NCI-H146 treated with DMSO at 0.1 percent for 48 hours (cell line): ENCODE data around the gene TRAIP.

Source experiments
- DNase-seq: peaks from one replicate; lab custom pipeline; 2025; ENCODE audit not compliant: unreplicated experiment; lab: John Stamatoyannopoulos, UW

The TRAIP gene

DNA sequence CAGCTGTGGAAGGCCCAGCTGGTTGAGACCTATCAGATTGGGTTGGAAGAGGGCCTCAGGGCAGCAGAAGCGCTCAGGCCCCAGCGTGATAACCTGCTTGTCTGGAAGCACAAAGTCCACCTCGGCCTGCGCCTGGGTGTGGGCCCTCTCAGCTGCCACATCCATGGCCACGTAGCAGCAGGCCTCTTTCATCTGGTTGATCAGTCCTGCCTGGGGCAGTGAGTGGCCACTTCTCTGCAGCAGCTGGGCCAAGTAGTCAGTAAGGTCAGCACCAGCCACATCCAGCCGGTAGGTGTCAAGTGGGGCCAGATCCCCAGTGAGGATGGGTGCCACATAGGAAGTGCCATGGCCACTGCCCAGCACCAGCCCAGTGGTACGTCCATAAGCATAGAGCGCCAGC is 17.3 kb upstream of the TRAIP start:
- DNase-seq = no peak

DNA sequence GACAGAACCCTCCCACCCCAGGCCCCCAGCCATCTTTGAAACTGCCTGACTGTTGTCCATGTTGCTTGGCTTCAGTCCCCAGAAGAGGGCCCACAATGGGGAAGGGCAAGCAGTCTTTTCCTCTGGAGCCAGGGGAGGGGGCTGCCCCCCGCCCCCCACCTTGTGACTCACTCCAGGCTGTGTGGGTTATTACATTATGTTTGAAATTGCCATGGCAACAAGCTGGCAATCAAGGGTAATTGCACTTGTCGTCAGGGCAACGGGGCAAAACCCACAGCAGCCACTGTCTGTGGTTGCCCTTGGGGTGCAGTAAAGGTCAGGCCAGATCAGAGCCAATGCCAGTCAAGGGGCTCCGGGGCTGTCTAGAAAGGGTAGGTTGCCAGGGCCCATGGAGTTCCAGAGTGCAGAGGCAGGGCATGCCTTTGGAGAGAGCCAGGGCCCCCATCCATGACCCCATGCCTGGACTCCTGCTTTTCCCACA is 16.5 kb upstream of the TRAIP start:
- DNase-seq = no peak

DNA sequence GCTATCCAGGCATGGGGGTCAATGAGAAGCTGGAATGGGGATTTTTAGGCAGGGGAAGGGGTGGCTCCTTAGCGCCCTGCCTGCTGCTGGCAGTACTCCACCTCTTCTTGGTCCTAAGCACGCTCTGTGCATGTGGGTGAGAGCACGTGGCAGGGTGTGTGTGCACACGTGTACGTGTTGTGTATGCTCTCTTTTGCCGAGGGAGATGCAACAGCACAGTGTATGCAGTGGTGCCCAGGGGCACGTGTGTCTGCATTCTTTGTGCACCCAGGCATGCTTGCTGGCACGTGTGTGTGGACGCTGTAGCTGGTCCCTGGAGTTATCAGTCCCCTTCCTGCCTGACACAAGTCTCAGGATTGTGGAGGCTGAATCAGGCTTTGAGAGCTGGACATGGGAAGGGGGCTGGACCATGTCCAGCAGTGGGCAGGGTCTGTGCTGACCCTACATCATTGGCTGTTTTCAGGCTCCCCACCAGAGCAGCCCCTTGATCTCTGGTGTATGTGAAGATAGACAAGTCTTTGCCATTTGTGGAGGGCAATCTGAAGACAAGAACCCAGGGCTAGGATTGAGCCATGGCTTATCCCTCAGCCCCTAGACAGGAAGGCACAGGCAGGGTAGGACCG is 15.3 kb upstream of the TRAIP start:
- DNase-seq = no peak

DNA sequence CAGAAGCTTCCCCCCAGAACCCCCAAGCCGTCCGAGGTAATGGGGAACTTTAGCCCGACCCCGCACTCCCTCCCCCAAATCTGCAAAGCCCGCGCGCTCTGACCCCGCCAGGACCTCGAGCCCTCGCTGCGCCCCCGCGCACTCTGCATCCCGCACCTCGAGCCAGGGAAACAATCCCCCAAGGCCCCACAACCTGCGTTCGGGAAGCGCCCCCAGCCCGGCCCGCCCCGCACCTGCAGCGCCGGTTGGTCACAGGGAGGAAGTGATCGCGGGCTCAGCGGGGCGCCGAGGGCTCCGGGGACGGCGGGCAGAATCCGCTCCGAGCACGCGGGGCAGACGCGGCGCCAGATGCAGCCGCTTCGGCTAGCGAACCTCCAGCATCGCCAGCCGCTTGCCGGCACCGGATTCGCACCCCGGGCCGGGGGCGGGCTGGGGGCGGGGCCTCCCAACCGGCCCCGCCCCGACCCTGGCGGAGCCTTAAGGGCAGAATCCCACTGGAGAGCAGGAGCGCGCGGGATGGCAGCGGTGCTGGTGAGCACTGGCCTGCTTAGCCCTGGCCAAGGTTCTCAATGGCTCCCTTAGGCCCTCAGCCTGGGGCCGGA is 13.3 kb upstream of the TRAIP start, which contains the start of gene CAMKV:
Gene CAMKV (minus strand): TSS at position 382 of the 602 bp plus-strand sequence. CDS start 7,518 bp downstream, outside the sequence.
- DNase-seq = peak; percentile 10

DNA sequence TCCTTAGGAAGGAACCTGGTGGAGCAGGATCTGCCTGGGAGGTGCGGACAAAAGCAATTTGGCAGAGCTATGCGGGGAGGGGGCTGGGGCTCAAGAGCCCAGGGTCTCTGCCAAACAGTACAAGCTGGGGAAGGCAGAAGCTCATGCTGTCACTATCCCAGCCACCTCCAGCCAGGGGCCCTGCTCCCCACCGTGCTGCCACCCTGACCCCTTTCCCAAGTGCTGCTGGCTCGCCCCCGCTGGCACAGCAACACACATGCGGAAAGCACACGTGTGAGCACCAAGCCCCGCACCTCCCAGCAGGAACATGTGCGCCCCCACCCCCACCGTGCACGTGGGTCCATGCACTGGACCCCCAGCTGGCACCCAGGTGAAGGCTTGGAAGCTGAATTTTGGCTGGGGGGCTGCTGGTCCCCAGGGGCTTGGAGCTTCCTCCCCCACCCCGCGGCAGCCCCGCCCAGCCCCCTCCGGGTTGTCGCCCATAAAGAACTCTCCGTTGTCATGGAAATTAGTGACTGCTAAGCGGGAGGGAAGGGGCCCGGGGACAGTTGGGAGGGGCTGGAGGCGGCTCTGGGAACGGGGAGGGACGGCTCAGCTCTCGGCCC is 12.6 kb upstream of the TRAIP start:
- peak; percentile 7 for DNase-seq

DNA sequence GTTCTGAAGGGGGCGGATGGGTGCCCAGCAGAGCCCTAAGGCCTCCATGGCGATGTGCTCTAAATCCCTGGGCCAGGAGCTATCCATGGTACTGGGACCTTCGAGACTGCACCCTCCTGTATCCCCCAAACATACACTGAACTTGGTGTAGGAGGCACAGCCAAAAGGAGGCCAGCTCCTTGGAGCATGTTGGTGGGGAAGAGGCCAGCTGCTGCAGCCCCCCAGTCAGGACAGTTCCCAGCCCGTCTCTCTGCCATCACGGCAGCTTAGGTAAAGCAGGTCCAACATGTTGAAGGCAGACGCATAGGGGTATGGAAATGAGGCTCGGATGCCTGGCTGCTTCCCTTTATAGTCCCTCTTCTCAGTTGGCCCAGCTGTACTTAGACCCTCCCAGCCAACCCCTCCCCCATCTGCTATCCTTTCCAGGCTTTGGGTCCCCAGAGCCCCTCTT is 11.5 kb upstream of the TRAIP start:
- DNase-seq = no peak

DNA sequence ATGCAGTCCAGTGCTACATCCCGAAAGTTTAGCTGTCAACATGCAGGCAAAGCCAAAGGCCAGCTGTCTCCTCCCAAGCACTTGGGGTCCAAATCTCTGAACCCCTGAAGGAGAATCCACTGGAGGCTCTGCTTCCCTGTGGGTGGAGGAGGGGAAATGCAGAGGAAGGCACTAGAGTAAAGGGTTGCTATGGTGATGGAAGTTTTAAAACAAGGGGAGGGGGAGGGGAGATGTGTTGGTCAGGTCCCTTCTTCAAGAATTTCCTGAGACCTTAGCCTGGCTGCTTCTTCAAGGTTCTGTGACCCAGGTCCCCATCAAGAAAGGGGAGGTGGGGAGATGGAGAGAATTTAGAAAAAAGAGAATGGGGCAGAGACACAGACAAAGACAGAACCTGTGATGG is 11.0 kb upstream of the TRAIP start:
- DNase-seq = no peak

DNA sequence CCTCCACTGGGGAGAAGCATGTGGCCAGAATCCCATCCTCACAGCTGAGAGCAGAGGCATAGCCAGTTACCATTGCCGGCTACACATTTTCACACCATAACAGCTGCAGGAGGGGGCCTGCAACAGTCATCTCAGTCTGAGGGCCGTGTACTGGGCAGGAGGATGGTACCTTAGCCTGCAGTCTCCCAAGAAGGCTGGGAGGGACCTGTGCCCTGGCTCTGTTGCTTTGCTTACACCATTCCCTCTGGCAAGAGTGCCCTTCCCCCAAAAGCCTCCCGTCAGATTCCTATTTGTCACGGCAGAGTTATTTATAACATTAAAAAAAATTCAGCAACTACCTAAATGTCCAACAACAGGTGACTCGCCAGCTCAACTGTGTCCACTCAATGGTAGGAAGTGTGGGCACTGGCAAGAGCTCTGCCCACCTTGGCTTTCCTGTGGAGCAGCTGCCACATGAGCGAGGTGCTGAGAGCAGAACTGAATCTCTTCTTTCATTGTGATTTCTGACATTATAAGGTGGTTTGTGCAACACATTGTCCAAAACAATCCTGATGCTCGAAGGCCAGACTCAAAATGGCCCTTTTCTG is 8.9 kb upstream of the TRAIP start:
- DNase-seq = no peak

DNA sequence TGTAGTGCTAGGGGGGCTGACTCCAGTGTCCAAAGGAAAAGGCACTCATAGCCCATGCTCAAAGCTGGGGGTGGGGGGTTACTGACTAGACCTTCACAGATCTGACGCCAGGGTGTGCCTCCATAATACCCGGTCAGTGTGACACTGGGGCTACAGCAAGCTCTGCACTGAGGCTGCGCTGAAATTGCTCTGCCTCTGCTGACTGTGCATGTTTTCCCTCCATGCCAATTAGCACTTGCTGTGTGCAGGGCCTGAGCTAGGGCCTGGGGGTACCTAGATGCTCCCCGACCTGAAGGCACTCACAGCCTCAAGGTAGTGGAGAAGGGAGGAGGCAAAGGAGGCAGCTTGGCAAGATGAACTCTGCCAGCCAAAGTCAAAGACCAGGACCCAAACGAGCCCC is 8.1 kb upstream of the TRAIP start:
- DNase-seq = no peak

DNA sequence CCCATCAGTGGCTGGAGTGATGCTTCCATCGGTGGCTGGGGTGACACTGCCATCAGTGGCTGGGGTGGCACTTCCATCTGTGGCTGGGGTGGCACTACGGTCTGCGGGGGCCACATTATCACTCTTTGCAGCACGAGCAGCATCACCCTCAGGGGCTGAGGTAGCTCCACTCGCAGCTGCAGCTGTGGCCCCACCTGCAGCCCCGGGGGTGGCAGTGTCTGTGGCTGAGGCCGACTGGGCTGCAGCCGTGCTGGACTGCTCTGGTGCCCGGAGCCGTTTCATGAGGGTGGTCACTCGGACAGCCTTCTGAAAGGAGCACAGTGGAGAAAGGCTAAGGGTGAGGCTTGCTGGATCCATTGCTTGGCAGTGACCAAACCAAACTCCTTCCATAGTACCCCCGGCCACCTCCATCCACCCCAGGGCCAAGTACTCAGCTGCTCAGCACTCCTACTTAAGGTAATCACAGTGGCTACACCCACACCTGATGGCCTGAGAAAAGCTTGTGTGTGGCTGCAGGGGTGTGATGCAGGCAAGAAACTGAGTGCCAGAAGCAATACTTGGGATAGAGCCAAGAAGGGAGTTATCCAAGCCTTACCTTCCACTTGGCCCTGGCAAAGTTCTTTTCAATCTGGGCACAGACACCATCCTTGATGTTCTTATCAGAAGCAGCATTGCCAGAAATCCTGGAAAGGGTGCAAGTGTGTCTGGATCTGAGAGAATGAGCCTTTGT is 3.4 kb upstream of the TRAIP start:
- DNase-seq = no peak

DNA sequence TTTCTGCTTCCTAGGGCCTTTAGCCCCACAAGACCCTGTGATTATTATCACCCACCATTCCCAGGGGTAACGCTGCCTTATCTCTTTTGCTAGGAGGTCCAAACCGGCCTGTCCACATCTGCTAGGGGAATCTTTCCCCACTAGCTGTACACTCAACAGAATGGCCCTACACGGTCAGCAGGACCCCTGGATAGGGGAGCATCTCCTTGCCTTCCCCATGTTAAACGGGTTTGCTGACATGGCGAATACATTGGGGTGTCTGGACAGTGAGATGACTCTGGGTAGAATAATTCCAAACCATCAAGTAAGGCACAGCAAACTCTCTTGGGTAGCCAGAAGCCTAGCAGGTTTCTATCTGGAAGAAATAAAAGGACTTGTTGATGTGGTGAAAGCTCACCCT is 702 bp downstream of the TRAIP start:
- DNase-seq = no peak

DNA sequence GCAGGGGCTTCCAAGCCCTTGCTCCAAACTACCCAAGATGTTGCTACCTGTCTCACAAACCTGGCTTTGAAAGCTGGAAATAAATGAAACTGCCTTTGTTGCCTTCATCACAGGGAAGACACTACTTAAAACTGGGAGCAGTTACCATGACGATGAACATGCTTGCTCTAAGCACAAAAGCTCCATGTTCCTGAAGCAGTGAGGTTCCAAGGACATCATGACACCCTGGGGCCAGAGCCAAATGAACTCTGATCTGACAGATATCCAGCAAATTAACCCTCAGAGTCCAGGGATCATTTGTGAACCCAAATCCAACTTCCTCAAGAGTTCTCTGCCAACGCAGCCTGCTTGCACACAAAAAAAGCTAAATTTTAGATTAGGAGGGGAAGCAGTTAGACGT is 10.7 kb downstream of the TRAIP start:
- DNase-seq = no peak

DNA sequence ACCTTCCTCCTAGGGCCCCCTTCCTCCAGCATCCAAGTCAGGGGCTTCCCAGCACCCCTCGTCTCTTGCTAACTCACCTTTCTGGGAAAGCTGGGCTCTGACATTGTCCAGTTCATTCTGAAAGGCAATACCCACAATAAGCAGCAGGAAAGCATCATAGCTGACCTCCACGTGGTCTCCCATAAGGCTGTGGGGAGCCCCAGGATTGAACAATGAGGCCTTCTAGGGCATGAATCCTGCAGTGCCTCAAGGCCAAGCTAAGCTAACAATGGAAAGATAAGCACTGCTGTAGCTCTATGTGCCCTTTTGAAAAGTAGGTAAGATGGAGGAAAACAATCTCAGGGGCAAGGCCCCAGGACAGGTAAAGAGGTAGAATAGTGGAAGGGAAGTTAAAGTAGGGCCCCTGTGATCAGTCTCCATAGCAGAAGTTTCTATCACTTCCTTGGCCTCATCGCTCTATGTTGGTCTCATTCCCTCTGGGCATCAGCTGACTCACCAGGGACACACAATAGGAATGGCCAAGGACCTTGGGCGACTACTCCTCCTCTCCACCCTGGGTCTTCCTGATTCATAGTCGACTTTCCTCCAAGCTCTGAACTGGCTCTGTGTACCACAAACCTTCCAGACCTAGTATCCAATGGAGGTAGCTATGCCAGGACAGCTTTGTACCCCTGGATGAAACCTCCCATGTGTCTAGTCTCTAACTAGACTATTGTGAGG is 11.7 kb downstream of the TRAIP start:
- DNase-seq = no peak

DNA sequence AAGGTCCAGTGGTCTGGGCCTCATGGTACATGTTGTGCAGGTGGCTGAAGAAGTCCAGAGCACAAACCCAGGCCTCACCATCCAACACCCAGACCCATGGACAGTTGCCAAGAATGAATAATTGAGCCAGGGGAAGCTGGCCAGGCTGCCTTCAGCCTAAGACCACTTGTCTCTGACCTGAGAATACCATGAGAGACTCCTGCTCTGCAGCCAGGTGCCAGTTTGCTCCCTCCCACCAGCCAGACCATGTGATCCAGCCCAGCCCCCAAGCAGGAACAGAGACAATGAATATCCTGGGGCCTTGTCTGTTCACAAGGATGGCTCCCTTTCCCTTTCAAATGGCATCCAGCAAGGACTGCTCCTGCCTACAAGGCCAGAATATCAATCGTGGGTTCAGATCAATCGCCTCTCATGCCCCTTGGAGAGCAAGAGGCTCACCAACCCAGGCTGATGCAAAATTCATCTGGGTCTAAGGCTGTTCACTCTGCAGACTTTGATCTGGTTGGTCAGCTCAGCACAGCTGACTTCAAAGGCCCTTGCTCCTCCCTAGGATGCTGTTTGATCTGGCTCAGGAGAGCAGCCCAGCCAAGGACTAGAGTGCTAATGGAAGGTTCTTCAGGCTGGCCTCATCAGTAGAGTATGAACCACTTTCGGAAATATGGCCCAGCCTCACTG is 13.4 kb downstream of the TRAIP start:
- DNase-seq = no peak

DNA sequence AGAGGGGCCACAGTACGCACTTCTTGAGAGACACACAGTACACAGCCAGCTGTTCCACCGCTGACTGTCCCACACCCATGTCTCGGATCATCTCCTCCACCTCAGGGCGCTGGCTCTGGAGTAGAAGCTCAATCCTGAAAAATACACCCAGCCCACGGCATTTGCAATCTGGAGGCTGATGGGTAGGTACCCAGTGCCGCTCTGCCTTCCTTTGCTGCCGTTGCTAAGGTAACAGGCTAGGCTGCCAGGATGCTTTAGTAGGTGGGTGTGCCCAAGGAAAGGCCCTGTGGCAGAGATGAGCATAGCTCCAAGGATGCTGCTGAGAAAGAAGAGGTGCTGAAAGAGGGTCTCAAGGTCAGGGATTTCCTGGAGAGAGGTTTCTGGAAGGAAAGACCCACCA is 14.6 kb downstream of the TRAIP start:
- DNase-seq = no peak

DNA sequence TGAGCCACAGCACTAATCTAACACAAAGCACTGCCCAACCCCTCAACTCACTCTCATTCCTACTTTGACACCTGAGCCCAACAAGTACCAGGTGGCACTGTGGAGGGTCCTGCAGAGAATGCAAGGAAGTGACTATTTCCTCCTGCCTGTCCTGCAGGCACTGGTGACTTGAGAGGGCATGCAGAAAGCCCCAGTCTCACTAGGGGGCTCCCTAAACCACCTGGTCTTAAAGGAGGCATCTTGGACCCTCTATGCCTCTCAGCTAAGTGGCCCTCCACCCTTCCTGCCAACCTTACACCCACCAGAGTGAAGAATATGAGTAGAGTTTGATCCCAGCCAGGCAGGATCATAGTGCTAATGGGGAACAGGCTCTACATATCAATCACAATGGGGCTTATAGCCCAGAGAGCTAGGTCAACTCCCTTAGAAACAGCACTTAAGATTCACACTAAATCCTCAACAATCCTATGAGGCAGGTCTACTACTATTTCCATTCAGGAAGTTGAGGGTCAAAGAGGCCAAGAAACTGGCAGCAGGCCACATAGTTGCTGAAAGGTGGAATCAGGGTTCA is 15.2 kb downstream of the TRAIP start:
- no peak for DNase-seq

DNA sequence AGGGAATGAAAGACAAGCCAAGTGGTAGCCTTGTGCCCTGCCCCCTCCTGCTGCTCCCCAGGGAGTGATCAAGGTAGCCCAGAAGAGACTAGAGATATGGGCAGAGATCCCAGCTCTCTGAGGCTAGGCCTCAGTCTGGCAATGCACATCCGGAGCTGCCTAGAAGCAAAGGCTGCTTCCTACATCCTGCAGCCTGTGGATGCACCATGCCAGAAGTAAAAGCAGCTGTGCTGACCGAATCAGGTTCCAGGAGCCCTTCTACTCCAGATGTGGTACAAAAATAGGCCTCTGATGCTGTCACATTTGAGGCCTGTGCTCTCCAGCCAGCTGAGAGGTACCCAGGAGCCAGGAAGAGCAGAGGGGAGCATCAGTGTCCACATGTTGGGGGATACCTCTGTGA is 16.0 kb downstream of the TRAIP start:
- DNase-seq = no peak

DNA sequence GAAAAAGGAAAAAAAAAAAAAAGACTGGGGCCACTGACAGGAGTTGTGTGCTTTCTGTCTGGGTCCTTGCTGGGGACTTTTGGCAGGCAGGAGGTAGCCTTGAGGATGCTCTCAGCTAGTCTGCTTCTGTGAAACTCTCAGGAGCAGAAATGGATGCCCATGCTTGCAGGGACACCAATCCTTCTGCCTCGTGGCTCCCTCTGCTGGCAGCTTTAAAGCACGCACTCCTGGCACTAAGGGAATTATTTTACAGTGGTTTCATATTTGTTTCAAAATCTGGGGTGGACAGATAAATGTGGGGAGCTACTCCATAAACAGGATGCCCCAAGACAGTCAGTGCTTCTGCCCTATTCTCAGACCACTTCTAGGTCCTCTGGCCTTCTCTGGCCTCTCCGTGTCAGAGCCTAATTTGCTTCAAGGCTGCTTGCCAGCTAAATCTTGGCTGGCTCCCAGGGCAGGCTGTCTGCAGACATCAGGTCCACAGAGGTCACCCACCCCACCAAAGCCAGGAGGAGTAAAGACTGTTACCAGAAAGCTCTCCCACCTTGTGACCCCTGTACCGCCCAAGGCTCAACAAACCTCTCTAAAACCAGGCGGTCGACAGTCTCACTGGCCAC is 17.1 kb downstream of the TRAIP start:
- peak; percentile 2 for DNase-seq

DNA sequence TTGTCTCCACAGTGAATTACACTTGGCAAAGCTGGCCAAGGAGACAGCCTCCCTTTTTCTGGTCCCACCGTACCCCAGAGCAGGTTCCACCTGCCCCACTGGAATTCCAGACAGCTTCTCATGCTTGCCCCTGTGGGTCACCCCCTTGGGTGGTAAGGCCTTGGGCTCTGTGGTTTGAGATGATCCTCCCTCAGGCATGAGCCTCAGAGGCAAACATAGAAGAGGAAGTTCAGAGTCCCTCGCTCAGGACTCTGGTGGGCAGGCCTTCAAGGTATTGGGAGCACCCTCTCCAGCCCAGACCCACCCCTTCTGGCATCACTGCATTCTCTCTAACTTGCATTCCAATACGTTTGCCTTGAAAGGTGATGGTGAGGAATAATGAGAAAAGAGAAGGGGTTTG is 25.0 kb downstream of the TRAIP start:
- no peak for DNase-seq
